Esophagus mucosa (tissue), 1 donor: Measurements from ENCODE around the gene CFAP157. TPM values are rescaled to one million over a fixed set of nuclear protein-coding genes. Genes with fewer than 3 reads are reported as not detected.

Source experiments
- ATAC-seq: fragments of 200-7000 bp; cut with Tn5 transposase; one replicate; pipeline ENCODE4 v1.9.1; 2020
- total RNA-seq: library from RNA; stranded (reverse); gene quantifications from one replicate; pipeline ENCODE4 v1.2.4, GENCODE V29; 2023
- donor health status: DM: yes; HTN: yes; CAD: no.

CFAP157 gene
- total RNA-seq, 1 donor from 2014 or later: not detected

- no peak for ATAC-seq
Observed at GRCh38 chr9:127765418-127765817, 58.6 kb downstream of the CFAP157 start.

Other genes starting within 250 kb of the CFAP157 start
- 10.1 TPM for gene STXBP1, start 94.7 kb upstream of the CFAP157 start, total RNA-seq
- 7.9 TPM for gene PTRH1, start 8.7 kb downstream of the CFAP157 start, total RNA-seq
- gene TTC16, start 9.1 kb downstream of the CFAP157 start, total RNA-seq: not detected
- 9.5 TPM for gene TOR2A, start 28.3 kb downstream of the CFAP157 start, total RNA-seq
- gene SH2D3C, start 71.7 kb downstream of the CFAP157 start, total RNA-seq: 1.9 TPM
- gene CDK9, start 79.0 kb downstream of the CFAP157 start, total RNA-seq: 38.3 TPM
- gene FPGS, start 95.9 kb downstream of the CFAP157 start, total RNA-seq: 28.3 TPM
- 14.3 TPM for gene ENG, start 147.7 kb downstream of the CFAP157 start, total RNA-seq
- gene AK1, start 170.7 kb downstream of the CFAP157 start, total RNA-seq: 39.9 TPM
- 13.0 TPM for gene ST6GALNAC6, start 192.6 kb downstream of the CFAP157 start, total RNA-seq
- 11.4 TPM for gene ST6GALNAC4, start 210.1 kb downstream of the CFAP157 start, total RNA-seq
- gene PIP5KL1, start 223.8 kb downstream of the CFAP157 start, total RNA-seq: 4.3 TPM
- 25.7 TPM for gene DPM2, start 230.9 kb downstream of the CFAP157 start, total RNA-seq